NCI-H1048 (cell line): ENCODE measurements around the gene ZNG1C.
"Not testable (repeated sequence)": the region's sequence is repeated elsewhere in the genome, so short reads cannot be mapped to it uniquely, and the experiment has no call there.

Experiments used
- DNase-seq: peaks from one replicate; lab custom pipeline; 2025; lab: John Stamatoyannopoulos, UW

The ZNG1C gene

GRCh38 chr9:68342265-68343025 is 100.7 kb downstream of the ZNG1C start:
- DNase-seq: not testable (repeated sequence)

- not testable (repeated sequence) for DNase-seq
Observed at GRCh38 chr9:68343242-68343641, 101.5 kb downstream of the ZNG1C start.

DNA sequence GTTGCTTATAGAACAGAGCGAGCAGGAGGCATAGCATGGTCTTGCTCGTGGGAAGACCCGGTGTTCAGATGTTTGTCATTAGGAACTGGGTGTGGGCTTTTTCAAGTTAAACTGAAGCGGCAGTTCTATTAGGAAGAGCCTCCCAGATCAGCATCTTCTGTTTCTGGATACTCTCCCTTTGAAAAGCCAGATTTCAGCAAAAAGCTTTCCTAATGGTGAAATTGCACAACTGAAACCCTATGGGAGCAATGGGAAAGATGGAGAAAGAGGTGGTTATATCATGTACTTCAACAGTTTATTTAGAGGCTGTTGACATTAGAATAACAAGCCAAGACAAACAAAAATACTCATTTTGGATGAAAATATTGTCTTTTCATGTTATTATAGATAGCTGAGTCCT is 102.2 kb downstream of the ZNG1C start:
- not testable (repeated sequence) for DNase-seq
